Muscle of leg (tissue), 11 donors: ENCODE results near the gene PRM3. TPM values are rescaled to one million over a fixed set of nuclear protein-coding genes. Genes with fewer than 3 reads are reported as not detected.

Experiments
- DNase-seq: peaks from one replicate; pipeline ENCODE4 v3.0.0; 2013
- H3K27ac ChIP-seq: one replicate; pipeline ENCODE4 v1.5.1; 2013; ENCODE audit warnings: mild to moderate bottlenecking, low read length, control low read depth
- H3K27me3 ChIP-seq: one replicate; pipeline ENCODE4 v1.6.1; 2013; ENCODE audit warnings: low read length; ENCODE audit not compliant: control insufficient read depth, insufficient read depth
- H3K36me3 ChIP-seq: one replicate; pipeline ENCODE4 v1.6.1; 2013; ENCODE audit warnings: low read length; ENCODE audit not compliant: control insufficient read depth, insufficient read depth
- H3K4me1 ChIP-seq: one replicate; pipeline ENCODE4 v1.6.1; 2013; ENCODE audit warnings: low read length; ENCODE audit not compliant: control insufficient read depth, insufficient read depth
- H3K4me3 ChIP-seq: one replicate; pipeline ENCODE4 v1.5.1; 2013; ENCODE audit warnings: low read length, control low read depth
- H3K9me3 ChIP-seq: replicated peaks from 2 replicates; pipeline ENCODE4 v1.6.1; 2013; ENCODE audit warnings: low read depth, low read length; ENCODE audit not compliant: control insufficient read depth
- WGBS: methylation state at CpG from one replicate; pipeline ENCODE4 v1.1.5; 2013; ENCODE audit warnings: missing lambda C conversion rate; ENCODE audit not compliant: insufficient coverage; 5-methylcytosine and 5-hydroxymethylcytosine counted together
- polyA plus RNA-seq, 8 donors: library from polyadenylated mRNA; unstranded; fragments of 120-200 nt; gene quantifications; one replicate each; pipeline versions ENCODE4 v1.2.1 to v1.2.3, GENCODE V29; 2013; ENCODE audit warnings: inconsistent platforms in 1 of 8, low replicate concordance in 1 of 8; ENCODE audit not compliant: insufficient read length in 8 of 8, insufficient read depth in 1 of 8
- total RNA-seq: library from RNA; stranded (reverse); fragments of 120-200 nt; gene quantifications from one replicate; pipeline ENCODE4 v1.2.4, GENCODE V29; 2013

The PRM3 gene
- total and polyA plus RNA-seq, 9 donors, result not detected

GRCh38 chr16:11241480-11242204 is 31.8 kb downstream of the PRM3 start:
- Histone ChIP-seq H3K4me3 (no peak overlapping the region), H3K9me3 (peaks cover 2% of the 10 kb centered on the region), H3K36me3 (no peaks in the 10 kb centered on the region), H3K27me3 (no peaks in the 10 kb centered on the region), H3K27ac (no peak overlapping the region), H3K4me1 (peaks cover 11% of the 10 kb centered on the region)
- WGBS, result 91% methylated on average over 2 of the region's 5 CpGs
- DNase-seq, result no peak

GRCh38 chr16:11240636-11241473 is 32.6 kb downstream of the PRM3 start:
- 47% methylated on average over 6 of the region's 10 CpGs for WGBS
- Histone ChIP-seq H3K27me3 (no peaks in the 10 kb centered on the region), H3K36me3 (no peaks in the 10 kb centered on the region), H3K4me3 (no peak overlapping the region), H3K9me3 (no peaks in the 10 kb centered on the region), H3K4me1 (peaks cover 11% of the 10 kb centered on the region), H3K27ac (peak overlapping the region; percentile 55)
- DNase-seq, result no peak

GRCh38 chr16:11239644-11240632 is 33.5 kb downstream of the PRM3 start:
- Histone ChIP-seq H3K27me3 (no peaks in the 10 kb centered on the region), H3K4me3 (no peak overlapping the region), H3K4me1 (peaks cover 11% of the 10 kb centered on the region), H3K36me3 (no peaks in the 10 kb centered on the region), H3K9me3 (no peaks in the 10 kb centered on the region), H3K27ac (no peak overlapping the region)
- no peak for DNase-seq
- WGBS, result 85% methylated on average over 7 of the region's 10 CpGs

- DNase-seq, result no peak
- WGBS, result 90% methylated on average over 8 of the region's 15 CpGs
- H3K9me3 ChIP-seq, result no peaks in the 10 kb centered on the region
- no peaks in the 10 kb centered on the region for H3K36me3 ChIP-seq
- no peak overlapping the region for H3K4me3 ChIP-seq
- H3K27me3 ChIP-seq, result no peaks in the 10 kb centered on the region
- H3K4me1 ChIP-seq, result peaks cover 11% of the 10 kb centered on the region
- H3K27ac ChIP-seq, result no peak overlapping the region
Observed at GRCh38 chr16:11238272-11239202, 34.9 kb downstream of the PRM3 start.

- Histone ChIP-seq H3K27ac (no peak overlapping the region), H3K4me1 (peaks cover 15% of the 10 kb centered on the region), H3K9me3 (no peaks in the 10 kb centered on the region), H3K36me3 (no peaks in the 10 kb centered on the region), H3K4me3 (no peak overlapping the region), H3K27me3 (no peaks in the 10 kb centered on the region)
- 83% methylated on average over 7 of the region's 10 CpGs for WGBS
- no peak for DNase-seq
Observed at GRCh38 chr16:11236461-11237254, 36.8 kb downstream of the PRM3 start.

GRCh38 chr16:11235703-11235991 is 37.8 kb downstream of the PRM3 start:
- Histone ChIP-seq H3K27ac (no peak overlapping the region), H3K9me3 (no peaks in the 10 kb centered on the region), H3K4me3 (no peak overlapping the region), H3K27me3 (no peaks in the 10 kb centered on the region), H3K36me3 (no peaks in the 10 kb centered on the region), H3K4me1 (peaks cover 10% of the 10 kb centered on the region)
- no CpG with 5 or more reads among the region's 5 CpGs for WGBS
- no peak for DNase-seq

GRCh38 chr16:11234884-11235702 is 38.3 kb downstream of the PRM3 start:
- DNase-seq, result no peak
- Histone ChIP-seq H3K27ac (no peak overlapping the region), H3K9me3 (no peaks in the 10 kb centered on the region), H3K4me3 (no peak overlapping the region), H3K36me3 (no peaks in the 10 kb centered on the region), H3K27me3 (no peaks in the 10 kb centered on the region), H3K4me1 (peaks cover 7% of the 10 kb centered on the region)
- 85% methylated on average over 9 of the region's 13 CpGs for WGBS

GRCh38 chr16:11233727-11234376 is 39.6 kb downstream of the PRM3 start:
- no peak overlapping the region for H3K4me3 ChIP-seq
- H3K9me3 ChIP-seq, result no peaks in the 10 kb centered on the region
- H3K36me3 ChIP-seq, result no peaks in the 10 kb centered on the region
- H3K27me3 ChIP-seq, result no peaks in the 10 kb centered on the region
- no peak overlapping the region for H3K27ac ChIP-seq
- peaks cover 5% of the 10 kb centered on the region for H3K4me1 ChIP-seq
- WGBS, result no CpG with 5 or more reads among the region's 8 CpGs
- no peak for DNase-seq
